Measurements from ENCODE around the gene ST3GAL2.

The ST3GAL2 gene

GRCh38 chr16:70475054-70475871 is 36.4 kb upstream of the ST3GAL2 start:
- no peaks in the 10 kb centered on the region for H3K9me3 ChIP-seq (ENCODE audit: insufficient read depth, low read depth, low read length)
- WGBS: 87% methylated on average over 24 of the region's 24 CpGs
- H3K4me1 ChIP-seq (ENCODE audit: insufficient read depth, low read length): peaks cover 3% of the 10 kb centered on the region; the same call in 1 of the 2 replicates
- H3K4me3 ChIP-seq (ENCODE audit: low read length): no peak overlapping the region
- peaks cover 15% of the 10 kb centered on the region for H3K36me3 ChIP-seq (ENCODE audit: insufficient read depth, low read length)
- H3K9ac ChIP-seq (ENCODE audit: low read depth, low read length): no peak overlapping the region; the same call in 1 of the 2 replicates
- no peaks in the 10 kb centered on the region for H3K27me3 ChIP-seq (ENCODE audit: insufficient read depth, low read length)
- H3K27ac ChIP-seq (ENCODE audit: low read depth, low read length): no peak overlapping the region

- Histone ChIP-seq H3K4me3 (ENCODE audit: low read length) (no peak overlapping the region), H3K27ac (ENCODE audit: low read depth, low read length) (no peak overlapping the region), H3K27me3 (ENCODE audit: insufficient read depth, low read length) (no peaks in the 10 kb centered on the region), H3K9ac (ENCODE audit: low read depth, low read length) (no peak overlapping the region), H3K4me1 (ENCODE audit: insufficient read depth, low read length) (peaks cover 3% of the 10 kb centered on the region; the same call in 1 of the 2 replicates), H3K36me3 (ENCODE audit: insufficient read depth, low read length) (peaks cover 8% of the 10 kb centered on the region; the same call in 1 of the 2 replicates), H3K9me3 (ENCODE audit: insufficient read depth, low read depth, low read length) (no peaks in the 10 kb centered on the region)
- 95% methylated on average over 22 of the region's 22 CpGs for WGBS
Measured at GRCh38 chr16:70474320-70475053, 35.6 kb upstream of the ST3GAL2 start.

- H3K9ac ChIP-seq (ENCODE audit: low read depth, low read length): no peak overlapping the region; the same call in 1 of the 2 replicates
- no peaks in the 10 kb centered on the region; the same call in 1 of the 2 replicates for H3K36me3 ChIP-seq (ENCODE audit: insufficient read depth, low read length)
- 93% methylated on average over 21 of the region's 21 CpGs for WGBS
- no peak overlapping the region for H3K4me3 ChIP-seq (ENCODE audit: low read length)
- H3K4me1 ChIP-seq (ENCODE audit: insufficient read depth, low read length): no peaks in the 10 kb centered on the region
- no peak overlapping the region for H3K27ac ChIP-seq (ENCODE audit: low read depth, low read length)
- no peaks in the 10 kb centered on the region for H3K9me3 ChIP-seq (ENCODE audit: insufficient read depth, low read depth, low read length)
- no peaks in the 10 kb centered on the region for H3K27me3 ChIP-seq (ENCODE audit: insufficient read depth, low read length)
Measured at GRCh38 chr16:70473446-70474319, 34.8 kb upstream of the ST3GAL2 start.

GRCh38 chr16:70472786-70473433 is 34.0 kb upstream of the ST3GAL2 start:
- Histone ChIP-seq H3K9ac (ENCODE audit: low read depth, low read length) (no peak overlapping the region), H3K4me1 (ENCODE audit: insufficient read depth, low read length) (no peaks in the 10 kb centered on the region)

GRCh38 chr16:70470927-70471341 is 32.0 kb upstream of the ST3GAL2 start:
- no peaks in the 10 kb centered on the region for H3K27me3 ChIP-seq (ENCODE audit: insufficient read depth, low read length)
- no peaks in the 10 kb centered on the region for H3K9me3 ChIP-seq (ENCODE audit: insufficient read depth, low read depth, low read length)
- no peak overlapping the region for H3K27ac ChIP-seq (ENCODE audit: low read depth, low read length)
- H3K4me3 ChIP-seq (ENCODE audit: low read length): no peak overlapping the region
- H3K4me1 ChIP-seq (ENCODE audit: insufficient read depth, low read length): no peaks in the 10 kb centered on the region
- no peak overlapping the region for H3K9ac ChIP-seq (ENCODE audit: low read depth, low read length)
- no peaks in the 10 kb centered on the region for H3K36me3 ChIP-seq (ENCODE audit: insufficient read depth, low read length)
- 86% methylated on average over 17 of the region's 17 CpGs for WGBS

More at GRCh38 chr16:70472786-70473433, 34.0 kb upstream of the ST3GAL2 start:
- Histone ChIP-seq H3K4me3 (ENCODE audit: low read length) (no peak overlapping the region), H3K27me3 (ENCODE audit: insufficient read depth, low read length) (no peaks in the 10 kb centered on the region), H3K9me3 (ENCODE audit: insufficient read depth, low read depth, low read length) (no peaks in the 10 kb centered on the region), H3K36me3 (ENCODE audit: insufficient read depth, low read length) (no peaks in the 10 kb centered on the region; the same call in 1 of the 2 replicates), H3K27ac (ENCODE audit: low read depth, low read length) (no peak overlapping the region)
- 94% methylated on average over 28 of the region's 28 CpGs for WGBS

- WGBS: 93% methylated on average over 10 of the region's 10 CpGs
- Histone ChIP-seq H3K4me3 (ENCODE audit: low read length) (no peak overlapping the region), H3K9me3 (ENCODE audit: insufficient read depth, low read depth, low read length) (no peaks in the 10 kb centered on the region), H3K36me3 (ENCODE audit: insufficient read depth, low read length) (no peaks in the 10 kb centered on the region), H3K27ac (ENCODE audit: low read depth, low read length) (no peak overlapping the region), H3K4me1 (ENCODE audit: insufficient read depth, low read length) (no peaks in the 10 kb centered on the region), H3K9ac (ENCODE audit: low read depth, low read length) (no peak overlapping the region), H3K27me3 (ENCODE audit: insufficient read depth, low read length) (no peaks in the 10 kb centered on the region)
Measured at GRCh38 chr16:70470141-70470926, 31.4 kb upstream of the ST3GAL2 start.

- Histone ChIP-seq H3K27ac (ENCODE audit: low read depth, low read length) (no peak overlapping the region), H3K4me1 (ENCODE audit: insufficient read depth, low read length) (no peaks in the 10 kb centered on the region), H3K36me3 (ENCODE audit: insufficient read depth, low read length) (no peaks in the 10 kb centered on the region), H3K4me3 (ENCODE audit: low read length) (no peak overlapping the region), H3K9me3 (ENCODE audit: insufficient read depth, low read depth, low read length) (no peaks in the 10 kb centered on the region), H3K27me3 (ENCODE audit: insufficient read depth, low read length) (no peaks in the 10 kb centered on the region), H3K9ac (ENCODE audit: low read depth, low read length) (no peak overlapping the region)
- 93% methylated on average over 16 of the region's 16 CpGs for WGBS
Measured at GRCh38 chr16:70468776-70469525, 30.1 kb upstream of the ST3GAL2 start.

GRCh38 chr16:70467608-70468007 is 28.7 kb upstream of the ST3GAL2 start:
- Histone ChIP-seq H3K27ac (ENCODE audit: low read depth, low read length) (no peak overlapping the region), H3K9ac (ENCODE audit: low read depth, low read length) (no peak overlapping the region), H3K27me3 (ENCODE audit: insufficient read depth, low read length) (no peaks in the 10 kb centered on the region), H3K36me3 (ENCODE audit: insufficient read depth, low read length) (no peaks in the 10 kb centered on the region), H3K4me1 (ENCODE audit: insufficient read depth, low read length) (no peaks in the 10 kb centered on the region), H3K9me3 (ENCODE audit: insufficient read depth, low read depth, low read length) (no peaks in the 10 kb centered on the region), H3K4me3 (ENCODE audit: low read length) (no peak overlapping the region)
- WGBS: 95% methylated on average over 8 of the region's 8 CpGs

- Histone ChIP-seq H3K9ac (ENCODE audit: low read depth, low read length) (no peak overlapping the region), H3K27ac (ENCODE audit: low read depth, low read length) (no peak overlapping the region), H3K27me3 (ENCODE audit: insufficient read depth, low read length) (no peaks in the 10 kb centered on the region), H3K9me3 (ENCODE audit: insufficient read depth, low read depth, low read length) (no peaks in the 10 kb centered on the region), H3K36me3 (ENCODE audit: insufficient read depth, low read length) (no peaks in the 10 kb centered on the region), H3K4me3 (ENCODE audit: low read length) (no peak overlapping the region), H3K4me1 (ENCODE audit: insufficient read depth, low read length) (no peaks in the 10 kb centered on the region)
- 92% methylated on average over 11 of the region's 11 CpGs for WGBS
Measured at GRCh38 chr16:70467113-70467512, 28.2 kb upstream of the ST3GAL2 start.

Measured in HUES64 (cell line).